HCT116 (cell line): Measurements from ENCODE around the gene PKNOX2. TPM values are rescaled to one million over a fixed set of nuclear protein-coding genes. Genes with fewer than 3 reads are reported as not detected.

Experiments
- ATAC-seq: fragments of 200-7000 bp; cut with Tn5 transposase; 2 replicates; pipeline ENCODE4 v1.9.1; 2020; ENCODE audit warnings: mild to moderate bottlenecking, moderate library complexity
- BruUV-seq: library from RNA; stranded (reverse); fragments of 400-500 nt; replicated peaks from 2 replicates; lab custom pipeline; 2021; lab: Mats Ljungman, UMichigan
- CTCF ChIA-PET: fragments of 300-600 bp; sonication (Branson Sonifier 250); formaldehyde crosslinking; loops from one replicate; lab custom pipeline; 2021; ENCODE audit warnings: antibody characterized with exemption; lab: Charles Lee
- POLR2A ChIA-PET: fragments of 300-600, 350-600 bp; sonication (Branson Sonifier 250); formaldehyde crosslinking; loops from one replicate; lab custom pipeline; 2021; ENCODE audit warnings: antibody characterized with exemption; lab: Charles Lee
- RAD21 ChIA-PET, 2 experiments: fragments of 300-600 bp; sonication (Branson Sonifier 250); formaldehyde crosslinking; loops; one replicate each; lab custom pipeline; 2023; ENCODE audit warnings: low total read pairs in 2 of 2; ENCODE audit not compliant: uncharacterized antibody in 2 of 2, unreplicated experiment in 2 of 2, low non-redundant PET in 1 of 2; lab: Charles Lee
- DNase-seq: peaks from one replicate; pipeline ENCODE4 v3.0.0-alpha.2; 2010; ENCODE audit warnings: low read depth, low spot score
- H2AFZ ChIP-seq: fragments of 200-600 bp; shearing (Covaris generic), sonication (generic); 2 replicates; pipeline ENCODE4 v1.6.1; 2017; ENCODE audit warnings: low read depth, mixed run types, mixed read lengths, antibody characterized with exemption, low read length; ENCODE audit not compliant: poor library complexity, severe bottlenecking
- H3K27ac ChIP-seq: 2 replicates; pipeline ENCODE4 v1.5.1; 2012; ENCODE audit warnings: low read depth, low read length
- H3K27me3 ChIP-seq: fragments of 200-600 bp; sonication (generic); 2 replicates; pipeline ENCODE4 v1.6.1; 2016; ENCODE audit warnings: mixed run types, low read length, mixed read lengths; ENCODE audit not compliant: insufficient read depth
- H3K36me3 ChIP-seq, 2 experiments: fragments of 200-500 bp in 1 of 2; fragments of 200-600 bp in 1 of 2; sonication (Bioruptor generic) in 1 of 2; sonication (generic) in 1 of 2; 2 replicates each; pipeline versions ENCODE4 v1.5.1 to v1.6.1; 2014 to 2016; ENCODE audit warnings: low read length in 2 of 2, inconsistent platforms in 1 of 2, mixed read lengths in 1 of 2, mixed run types in 1 of 2; ENCODE audit not compliant: insufficient read depth in 2 of 2, control insufficient read depth in 1 of 2
- H3K4me1 ChIP-seq, 2 experiments: fragments of 200-600 bp in 1 of 2; sonication (generic) in 1 of 2; 2 replicates each; pipeline versions ENCODE4 v1.5.1 to v1.6.1; 2012 to 2017; ENCODE audit warnings: low read length in 2 of 2, inconsistent platforms in 1 of 2, mild to moderate bottlenecking in 1 of 2, mixed read lengths in 1 of 2, mixed run types in 1 of 2, moderate library complexity in 1 of 2; ENCODE audit not compliant: insufficient read depth in 2 of 2, control insufficient read depth in 1 of 2
- H3K4me2 ChIP-seq: fragments of 200-600 bp; sonication (generic); 2 replicates; pipeline ENCODE4 v1.6.1; 2017; ENCODE audit warnings: mixed run types, low read length, mixed read lengths
- H3K4me3 ChIP-seq, 2 experiments: fragments of 200-600 bp in 1 of 2; sonication (generic) in 1 of 2; replicated peaks in 1 of 2; 2 replicates each; pipeline ENCODE4 v1.5.1; 2011 to 2016; ENCODE audit warnings: low read length in 2 of 2, control low read depth in 1 of 2, low read depth in 1 of 2, mild to moderate bottlenecking in 1 of 2, mixed read lengths in 1 of 2, mixed run types in 1 of 2
- H3K79me2 ChIP-seq: fragments of 200-600 bp; sonication (generic); 2 replicates; pipeline ENCODE4 v1.6.1; 2017; ENCODE audit warnings: mild to moderate bottlenecking, mixed run types, low read length, moderate library complexity, mixed read lengths; ENCODE audit not compliant: insufficient read depth
- H3K9ac ChIP-seq: fragments of 200-600 bp; sonication (generic); 2 replicates; pipeline ENCODE4 v1.6.1; 2016; ENCODE audit warnings: low read length, mixed read lengths
- H3K9me2 ChIP-seq: fragments of 200-600 bp; sonication (generic), shearing (Covaris generic); 2 replicates; pipeline ENCODE4 v1.6.1; 2017; ENCODE audit warnings: mixed run types, mild to moderate bottlenecking, moderate library complexity; ENCODE audit not compliant: insufficient read depth
- H3K9me3 ChIP-seq, 2 experiments: fragments of 200-500 bp in 1 of 2; fragments of 200-600 bp in 1 of 2; sonication (Bioruptor generic) in 1 of 2; sonication (generic) in 1 of 2; 2 replicates each; pipeline ENCODE4 v1.6.1; 2014 to 2017; ENCODE audit warnings: low read length in 2 of 2, mixed read lengths in 2 of 2, inconsistent platforms in 1 of 2, low read depth in 1 of 2, mild to moderate bottlenecking in 1 of 2, mixed run types in 1 of 2, moderate library complexity in 1 of 2; ENCODE audit not compliant: control insufficient read depth in 1 of 2, insufficient read depth in 1 of 2
- H4K20me1 ChIP-seq: fragments of 200-600 bp; sonication (generic), shearing (Covaris generic); 2 replicates; pipeline ENCODE4 v1.6.1; 2017; ENCODE audit warnings: mixed run types, mild to moderate bottlenecking, moderate library complexity; ENCODE audit not compliant: insufficient read depth
- ATF3 ChIP-seq: IDR thresholded peaks from 2 replicates; pipeline ENCODE4 v1.6.1; 2012
- CBX3 ChIP-seq: IDR thresholded peaks from 2 replicates; pipeline ENCODE4 v1.6.1; 2012; ENCODE audit warnings: low read depth
- CEBPB ChIP-seq: IDR thresholded peaks from 2 replicates; pipeline ENCODE4 v1.6.1; 2012; ENCODE audit warnings: low read depth
- ELF1 ChIP-seq: IDR thresholded peaks from 2 replicates; pipeline ENCODE4 v1.6.1; 2012; ENCODE audit warnings: low read depth, borderline replicate concordance
- EZH2 ChIP-seq: fragments of 200-600 bp; sonication (generic); IDR thresholded peaks from 2 replicates; pipeline ENCODE4 v1.6.1; 2017; ENCODE audit warnings: antibody characterized with exemption, mixed run types
- EZH2phosphoT487 ChIP-seq: fragments of 200-600 bp; IDR thresholded peaks from 2 replicates; pipeline ENCODE4 v1.6.1; 2018; ENCODE audit warnings: antibody characterized with exemption, borderline replicate concordance
- JUND ChIP-seq: IDR thresholded peaks from 2 replicates; pipeline ENCODE4 v1.6.1; 2012
- POLR2A ChIP-seq: IDR thresholded peaks from 2 replicates; pipeline ENCODE4 v1.7.0; 2011; ENCODE audit warnings: borderline replicate concordance; ENCODE audit not compliant: insufficient read depth, insufficient read length; ENCODE audit errors: extremely low read depth
- POLR2AphosphoS5 ChIP-seq: IDR thresholded peaks from 2 replicates; pipeline ENCODE4 v1.6.1; 2011; ENCODE audit warnings: mild to moderate bottlenecking, low read depth, low read length, moderate library complexity
- RAD21 ChIP-seq: IDR thresholded peaks from 2 replicates; pipeline ENCODE4 v1.6.1; 2012; ENCODE audit warnings: low read depth, mild to moderate bottlenecking
- REST ChIP-seq: IDR thresholded peaks from 2 replicates; pipeline ENCODE4 v1.6.1; 2012; ENCODE audit warnings: low read depth
- SIN3A ChIP-seq: IDR thresholded peaks from 2 replicates; pipeline ENCODE4 v1.6.1; 2012; ENCODE audit warnings: low read depth
- SP1 ChIP-seq: IDR thresholded peaks from 2 replicates; pipeline ENCODE4 v1.6.1; 2012; ENCODE audit warnings: low read depth
- SRF ChIP-seq: IDR thresholded peaks from 2 replicates; pipeline ENCODE4 v1.6.1; 2012; ENCODE audit warnings: low read depth
- TCF7L2 ChIP-seq: IDR thresholded peaks from 2 replicates; pipeline ENCODE4 v1.7.0; 2011; ENCODE audit warnings: borderline replicate concordance, inconsistent platforms; ENCODE audit not compliant: insufficient read depth, insufficient read length; ENCODE audit errors: extremely low read depth
- ZBTB33 ChIP-seq: IDR thresholded peaks from 2 replicates; pipeline ENCODE4 v1.6.1; 2011; ENCODE audit warnings: mild to moderate bottlenecking, low read length, moderate library complexity; ENCODE audit not compliant: insufficient replicate concordance; ENCODE audit errors: extremely low read depth
- ZFX ChIP-seq: fragments of 450-650 bp; IDR thresholded peaks from 2 replicates; pipeline ENCODE4 v1.6.1; 2017
- intact Hi-C: fragments of 100-400 bp; cut with micrococcal nuclease; formaldehyde crosslinking; loops from 2 replicates; pipeline ENCODE4 v1.10.0; 2022
- total RNA-seq: library from RNA; stranded (reverse); gene quantifications from one replicate; pipeline ENCODE4 v1.2.1, GENCODE V29; 2021; ENCODE audit not compliant: unreplicated experiment
- TF ChIP-seq, protein P1 (sequence below): IDR thresholded peaks from 2 replicates; pipeline ENCODE4 v1.6.1; 2012

Gene PKNOX2
- total RNA-seq, 1 experiment from 2014 or later: 0.20 TPM

- RAD21 ChIA-PET: no interaction called here
- DNase-seq (no peak), ATAC-seq (no peak)
- intact Hi-C loops: no loop called here
- Histone ChIP-seq H3K27me3 (peaks cover 19% of the 10 kb centered on the region), H3K9ac (no peak overlapping the region), H3K9me3 (no peaks in the 10 kb centered on the region), H4K20me1 (no peaks in the 10 kb centered on the region), H3K36me3 (no peaks in the 10 kb centered on the region), H3K27ac (no peak overlapping the region), H2AFZ (no peak overlapping the region), H3K9me2 (no peaks in the 10 kb centered on the region), H3K4me1 (peaks cover 0 to 7% of the 10 kb centered on the region in 2 experiments; a peak in 1 of 4 replicates), H3K4me2 (no peak overlapping the region), H3K4me3 (no peak overlapping the region), H3K79me2 (no peaks in the 10 kb centered on the region)
- POLR2A ChIA-PET: no interaction called here
- BruUV-seq: no TSS peak
- no peak for TF ChIP-seq REST
- no peak for TF ChIP-seq ZFX
- TF ChIP-seq EZH2phosphoT487: no peak
- TF ChIP-seq ELF1: no peak
- TF ChIP-seq POLR2A: no peak
- no peak for TF ChIP-seq SIN3A
- TF ChIP-seq TCF7L2: no peak
- no peak for TF ChIP-seq SP1
- no peak for TF ChIP-seq RAD21
- no peak for TF ChIP-seq EZH2
- TF ChIP-seq, protein P1, sequence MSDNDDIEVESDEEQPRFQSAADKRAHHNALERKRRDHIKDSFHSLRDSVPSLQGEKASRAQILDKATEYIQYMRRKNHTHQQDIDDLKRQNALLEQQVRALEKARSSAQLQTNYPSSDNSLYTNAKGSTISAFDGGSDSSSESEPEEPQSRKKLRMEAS: no peak
- TF ChIP-seq JUND: no peak
- TF ChIP-seq CEBPB: no peak
- TF ChIP-seq POLR2AphosphoS5: no peak
- TF ChIP-seq CBX3: no peak
- TF ChIP-seq ATF3: no peak
- TF ChIP-seq SRF: no peak
- TF ChIP-seq ZBTB33: no peak
- CTCF ChIA-PET: interaction anchor here (1.2 kb wide), 1 partner anchor 155 kb away, joined by 3 read pairs; no protein-coding TSS in a partner anchor
Observed at GRCh38 chr11:125279676-125280418, 115.3 kb downstream of the PKNOX2 start.
